GM23248 (cell line): Measurements from ENCODE around the gene ABCB1.

Experiments used
- EZH2 ChIP-seq: fragments of 200-600 bp; sonication (generic); IDR thresholded peaks from 2 replicates; pipeline ENCODE4 v1.6.1; 2018; ENCODE audit warnings: antibody characterized with exemption, mild to moderate bottlenecking; ENCODE audit not compliant: insufficient read depth, poor library complexity, severe bottlenecking
- EZH2phosphoT487 ChIP-seq: fragments of 200-600 bp; sonication (generic); IDR thresholded peaks from 2 replicates; pipeline ENCODE4 v1.6.1; 2018; ENCODE audit warnings: antibody characterized with exemption, moderate library complexity, mild to moderate bottlenecking, low read depth; ENCODE audit not compliant: insufficient read depth

GRCh38 chr7:87592300-87592699 is 8.4 kb downstream of the ABCB1 start:
- TF ChIP-seq EZH2 (no peak), EZH2phosphoT487 (no peak)
